Smooth muscle cell (in vitro differentiated cells): ENCODE measurements around the gene FKRP. TPM values are rescaled to one million over a fixed set of nuclear protein-coding genes. Genes with fewer than 3 reads are reported as not detected.
A peak's percentile ranks its signal among the peaks of the same experiment; 100 is the strongest.

ENCODE experiments used
- DNase-seq: peaks from one replicate; lab custom pipeline; 2025; ENCODE audit not compliant: unreplicated experiment; lab: John Stamatoyannopoulos, UW
- H2AFZ ChIP-seq: fragments of 200-600 bp; sonication (generic); 2 replicates; pipeline ENCODE4 v1.6.0; 2016; ENCODE audit warnings: antibody characterized with exemption, low read depth, mild to moderate bottlenecking
- H3F3A ChIP-seq: fragments of 200-600 bp; sonication (generic); 2 replicates; pipeline ENCODE4 v1.6.0; 2017; ENCODE audit warnings: antibody characterized with exemption, low read depth
- H3K27ac ChIP-seq: fragments of 200-600 bp; sonication (generic); 2 replicates; pipeline ENCODE4 v1.5.1; 2016; ENCODE audit warnings: low read depth, mild to moderate bottlenecking
- H3K27me3 ChIP-seq: fragments of 200-600 bp; sonication (generic); 2 replicates; pipeline ENCODE4 v1.6.1; 2016; ENCODE audit warnings: low read depth, mild to moderate bottlenecking
- H3K36me3 ChIP-seq: fragments of 200-600 bp; sonication (generic); 2 replicates; pipeline ENCODE4 v1.5.1; 2016; ENCODE audit warnings: low read depth
- H3K4me1 ChIP-seq: fragments of 200-600 bp; sonication (generic); 2 replicates; pipeline ENCODE4 v1.5.1; 2016; ENCODE audit warnings: low read depth
- H3K4me2 ChIP-seq: fragments of 200-600 bp; sonication (generic); 2 replicates; pipeline ENCODE4 v1.6.0; 2016; ENCODE audit warnings: mild to moderate bottlenecking
- H3K4me3 ChIP-seq: fragments of 200-600 bp; sonication (generic); 2 replicates; pipeline ENCODE4 v1.5.1; 2016; ENCODE audit warnings: mild to moderate bottlenecking
- H3K79me2 ChIP-seq: fragments of 200-600 bp; sonication (generic); 2 replicates; pipeline ENCODE4 v1.6.0; 2016; ENCODE audit warnings: low read depth, mild to moderate bottlenecking
- H3K9ac ChIP-seq: fragments of 200-600 bp; sonication (generic); 2 replicates; pipeline ENCODE4 v1.6.0; 2016; ENCODE audit warnings: low read depth
- H3K9me3 ChIP-seq: fragments of 200-600 bp; sonication (generic); replicated peaks from 2 replicates; pipeline ENCODE4 v1.5.1; 2016; ENCODE audit warnings: low read depth
- H4K20me1 ChIP-seq: fragments of 200-600 bp; sonication (generic); 2 replicates; pipeline ENCODE4 v1.6.0; 2016; ENCODE audit warnings: low read depth
- CTCF ChIP-seq: fragments of 200-600 bp; sonication (generic); IDR thresholded peaks from 2 replicates; pipeline ENCODE4 v1.5.1; 2017; ENCODE audit warnings: borderline replicate concordance, mild to moderate bottlenecking, antibody characterized with exemption; ENCODE audit not compliant: insufficient read depth, poor library complexity, severe bottlenecking
- WGBS: methylation state at CpG from one replicate; pipeline ENCODE4 v1.1.7; 2016; ENCODE audit warnings: low lambda C conversion rate; 5-methylcytosine and 5-hydroxymethylcytosine counted together
- polyA plus RNA-seq: library from polyadenylated mRNA; unstranded; fragments of >200 nt; fragmentation: Nextera tagmentation; extraction: Ambion mirVana; gene quantifications from 2 replicates; pipeline ENCODE4 v1.2.1, GENCODE V29; 2016
- total RNA-seq: library from RNA; depleted of rRNA; stranded (reverse); fragments of >200 nt; gene quantifications from 2 replicates; pipeline ENCODE4 v1.2.3, GENCODE V29; 2014

FKRP gene
- total and polyA plus RNA-seq, 2 experiments from 2014 or later: 18.9 to 35.2 TPM

DNA sequence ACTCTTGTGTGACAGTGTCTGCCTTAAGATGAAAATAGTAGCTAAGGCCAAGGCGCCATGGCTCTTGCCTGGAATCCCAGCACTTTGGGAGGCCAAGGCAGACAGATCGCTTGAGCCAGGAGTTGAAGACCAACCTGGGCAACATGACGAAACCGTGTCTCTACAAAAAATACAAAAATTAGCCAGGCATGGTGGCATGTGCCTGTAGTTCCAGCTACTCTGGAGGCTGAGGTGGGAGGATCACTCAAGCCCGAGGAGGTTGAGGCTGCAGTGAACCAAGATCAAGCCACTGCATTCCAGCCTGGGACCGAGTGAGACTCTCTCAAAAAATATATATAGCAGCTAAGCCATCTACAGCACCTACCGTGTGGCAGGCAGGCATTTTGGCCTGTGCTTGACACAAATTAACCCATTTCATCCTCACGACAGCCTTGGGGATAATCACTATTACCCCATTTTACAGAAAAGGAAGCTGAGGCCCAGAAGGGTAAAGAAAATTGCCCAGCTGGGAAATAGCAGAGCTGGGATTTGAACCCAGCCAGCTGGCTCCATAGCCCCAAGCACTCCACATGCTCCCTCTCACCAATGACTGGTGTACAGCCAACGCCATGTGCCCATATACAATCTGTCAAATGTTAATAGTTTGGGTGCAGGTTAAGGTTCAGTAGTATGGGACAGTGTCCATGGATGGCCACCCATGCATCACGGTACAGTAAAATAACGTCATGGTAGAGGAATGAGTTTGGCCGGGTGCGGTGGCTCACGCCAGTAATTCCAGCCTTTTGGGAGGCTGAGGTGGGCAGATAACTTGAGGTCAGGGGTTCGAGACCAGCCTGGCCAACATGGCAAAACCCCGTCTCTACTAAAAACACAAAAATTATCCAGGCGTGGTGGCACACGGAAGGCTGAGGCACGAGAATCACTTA lies 39.5 kb downstream of the FKRP start:
- no peak for TF ChIP-seq CTCF

GRCh38 chr19:46785980-46786235 lies 40.1 kb downstream of the FKRP start:
- DNase-seq: no peak
- Histone ChIP-seq H3K79me2 (peaks cover 72% of the 10 kb centered on the region), H3K4me2 (peak overlapping the region; percentile 85), H2AFZ (no peak overlapping the region), H3K27ac (peak overlapping the region; percentile 93), H3F3A (peaks cover 23% of the 10 kb centered on the region), H3K9me3 (no peaks in the 10 kb centered on the region), H3K4me3 (peak overlapping the region; percentile 72), H3K9ac (peak overlapping the region; percentile 89), H4K20me1 (peaks cover 73% of the 10 kb centered on the region), H3K36me3 (no peaks in the 10 kb centered on the region), H3K4me1 (peaks cover 11% of the 10 kb centered on the region), H3K27me3 (no peaks in the 10 kb centered on the region)
- TF ChIP-seq CTCF: no peak
- WGBS: 29% methylated on average over 4 of the region's 4 CpGs

More for the DNA sequence above, 39.5 kb downstream of the FKRP start:
- Histone ChIP-seq H3K36me3 (no peaks in the 10 kb centered on the region), H4K20me1 (peaks cover 79% of the 10 kb centered on the region), H3K27ac (peak overlapping the region; percentile 93), H3K4me3 (peak overlapping the region; percentile 72), H3K27me3 (no peaks in the 10 kb centered on the region), H3K79me2 (peaks cover 78% of the 10 kb centered on the region), H2AFZ (no peak overlapping the region), H3F3A (peaks cover 27% of the 10 kb centered on the region), H3K9me3 (no peaks in the 10 kb centered on the region), H3K9ac (peak overlapping the region; percentile 89), H3K4me2 (peak overlapping the region; percentile 85), H3K4me1 (peaks cover 11% of the 10 kb centered on the region)
- DNase-seq: no peak
- 54% methylated on average over 19 of the region's 19 CpGs for WGBS

DNA sequence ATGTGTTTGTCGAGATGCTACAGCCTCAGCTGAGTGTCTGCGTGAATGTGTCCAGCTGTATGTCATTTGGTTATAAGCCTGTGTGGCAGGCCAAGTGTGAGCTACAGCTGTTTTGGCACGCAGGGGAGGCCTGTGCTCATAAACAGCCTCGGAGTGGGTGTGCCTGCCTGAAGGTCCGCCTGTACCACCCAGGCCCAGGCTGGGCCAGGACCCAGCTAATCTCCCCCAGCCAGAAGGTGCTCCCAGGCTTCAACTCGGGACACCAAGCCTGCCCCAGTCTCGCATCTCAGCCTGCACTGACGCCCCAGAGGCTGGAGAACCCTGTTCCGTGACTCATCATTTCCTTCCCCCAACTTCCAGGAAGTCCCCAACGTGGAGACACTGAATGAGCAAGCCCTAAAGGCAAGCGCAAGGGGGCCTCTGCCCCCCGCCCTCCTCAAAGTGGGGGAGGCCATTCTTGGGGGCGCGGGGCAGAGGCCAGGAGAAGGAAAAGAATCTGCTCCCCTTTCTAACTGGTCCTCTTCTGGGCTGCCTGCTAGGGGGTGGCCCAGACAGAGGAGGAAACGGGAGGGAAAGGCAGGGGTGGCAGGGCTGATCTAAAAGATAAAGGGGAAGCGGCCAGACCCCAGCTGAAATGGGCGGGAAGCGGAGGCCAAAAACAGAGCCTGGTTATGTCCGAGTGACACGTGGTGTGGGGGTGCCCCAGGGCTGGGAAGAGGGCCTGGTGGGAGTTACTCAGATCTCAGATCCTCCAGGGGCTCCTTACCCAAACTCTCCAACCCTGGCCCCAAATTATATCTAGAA lies 40.6 kb downstream of the FKRP start:
- H3F3A ChIP-seq: peaks cover 23% of the 10 kb centered on the region
- no peak for TF ChIP-seq CTCF
- DNase-seq: peak; percentile 48
- WGBS: 1% methylated on average over 20 of the region's 20 CpGs
- peaks cover 11% of the 10 kb centered on the region for H3K4me1 ChIP-seq
- peak overlapping the region; percentile 93 for H3K27ac ChIP-seq
- peak overlapping the region; percentile 89 for H3K9ac ChIP-seq
- no peaks in the 10 kb centered on the region for H3K27me3 ChIP-seq
- peaks cover 68% of the 10 kb centered on the region for H4K20me1 ChIP-seq
- peak overlapping the region; percentile 72 for H3K4me3 ChIP-seq
- peaks cover 67% of the 10 kb centered on the region for H3K79me2 ChIP-seq
- H3K36me3 ChIP-seq: no peaks in the 10 kb centered on the region
- H2AFZ ChIP-seq: no peak overlapping the region
- H3K9me3 ChIP-seq: no peaks in the 10 kb centered on the region
- peak overlapping the region; percentile 85 for H3K4me2 ChIP-seq
